ENCODE data around the gene FAM110D. TPM values are rescaled to one million over a fixed set of nuclear protein-coding genes. Genes with fewer than 3 reads are reported as not detected.

Gene FAM110D
- polyA plus RNA-seq, 1 donor from 2014 or later, result 0.31 TPM

- no peak overlapping the region for H3K4me2 ChIP-seq (ENCODE audit: low read length)
- H2AFZ ChIP-seq (ENCODE audit: low read depth, low read length), result no peak overlapping the region
- H3K9me2 ChIP-seq (ENCODE audit: insufficient read depth, low read length), result no peaks in the 10 kb centered on the region
- H3K79me2 ChIP-seq (replicated peaks; ENCODE audit: insufficient read depth, low read length), result no peaks in the 10 kb centered on the region
- H3K4me3 ChIP-seq (ENCODE audit: low read length), result no peak overlapping the region
- no peak overlapping the region for H3K9ac ChIP-seq (ENCODE audit: low read length)
- no peaks in the 10 kb centered on the region for H3F3A ChIP-seq (ENCODE audit: insufficient read depth, low read length, poor library complexity, severe bottlenecking)
- no peaks in the 10 kb centered on the region for H3K36me3 ChIP-seq (ENCODE audit: insufficient read depth, low read length)
- H3K27me3 ChIP-seq (ENCODE audit: insufficient read depth, low read depth, low read length), result no peaks in the 10 kb centered on the region
- no peak overlapping the region for H3K27ac ChIP-seq (ENCODE audit: low read length)
- H4K20me1 ChIP-seq (ENCODE audit: insufficient read depth), result no peaks in the 10 kb centered on the region
- TF ChIP-seq EP300 (conservative IDR thresholded peaks at IDR 0.05; ENCODE audit: poor library complexity, severe bottlenecking) (no peak), CTCF (IDR thresholded peaks at IDR 0.05; ENCODE audit: poor library complexity, severe bottlenecking) (no peak), RAD21 (conservative IDR thresholded peaks at IDR 0.05) (no peak), TAF1 (IDR thresholded peaks at IDR 0.05; ENCODE audit: low read depth) (no peak), EZH2 (IDR thresholded peaks at IDR 0.05; ENCODE audit: borderline replicate concordance, insufficient read depth, low read length, poor library complexity, severe bottlenecking) (no peak), POLR2AphosphoS5 (IDR thresholded peaks at IDR 0.05) (no peak), SMC3 (conservative IDR thresholded peaks at IDR 0.05; ENCODE audit: poor library complexity) (no peak), MXI1 (conservative IDR thresholded peaks at IDR 0.05; ENCODE audit: poor library complexity, severe bottlenecking) (no peak), REST (IDR thresholded peaks at IDR 0.05; ENCODE audit: borderline replicate concordance) (no peak)
- no peaks in the 10 kb centered on the region for H3K9me3 ChIP-seq (ENCODE audit: low read length)
Observed at GRCh38 chr1:26181586-26182382, 22.9 kb downstream of the FAM110D start.

- Histone ChIP-seq H3K79me2 (replicated peaks; ENCODE audit: insufficient read depth, low read length) (no peaks in the 10 kb centered on the region), H3K4me3 (ENCODE audit: low read length) (no peak overlapping the region), H4K20me1 (ENCODE audit: insufficient read depth) (no peaks in the 10 kb centered on the region), H3K9ac (ENCODE audit: low read length) (no peak overlapping the region), H3K27ac (ENCODE audit: low read length) (no peak overlapping the region), H2AFZ (ENCODE audit: low read depth, low read length) (no peak overlapping the region), H3K9me2 (ENCODE audit: insufficient read depth, low read length) (no peaks in the 10 kb centered on the region), H3K9me3 (ENCODE audit: low read length) (no peaks in the 10 kb centered on the region), H3K27me3 (ENCODE audit: insufficient read depth, low read depth, low read length) (no peaks in the 10 kb centered on the region), H3K36me3 (ENCODE audit: insufficient read depth, low read length) (no peaks in the 10 kb centered on the region), H3K4me2 (ENCODE audit: low read length) (no peak overlapping the region), H3F3A (ENCODE audit: insufficient read depth, low read length, poor library complexity, severe bottlenecking) (no peaks in the 10 kb centered on the region)
- TF ChIP-seq EZH2 (IDR thresholded peaks at IDR 0.05; ENCODE audit: borderline replicate concordance, insufficient read depth, low read length, poor library complexity, severe bottlenecking) (no peak), REST (IDR thresholded peaks at IDR 0.05; ENCODE audit: borderline replicate concordance) (no peak), POLR2AphosphoS5 (IDR thresholded peaks at IDR 0.05) (no peak), SMC3 (conservative IDR thresholded peaks at IDR 0.05; ENCODE audit: poor library complexity) (no peak), MXI1 (conservative IDR thresholded peaks at IDR 0.05; ENCODE audit: poor library complexity, severe bottlenecking) (no peak), TAF1 (IDR thresholded peaks at IDR 0.05; ENCODE audit: low read depth) (no peak), EP300 (conservative IDR thresholded peaks at IDR 0.05; ENCODE audit: poor library complexity, severe bottlenecking) (no peak), RAD21 (conservative IDR thresholded peaks at IDR 0.05) (no peak), CTCF (IDR thresholded peaks at IDR 0.05; ENCODE audit: poor library complexity, severe bottlenecking) (no peak)
Observed at GRCh38 chr1:26182383-26182696, 23.5 kb downstream of the FAM110D start.
